Activated T-helper 1 cell treated with anti-CD3 and anti-CD28 coated beads, Interleukin-12 subunit alpha, Interleukin-12 subunit beta, Interleukin-2, Interleukin-4 antibody, amounts not matched to agents 30 ng/mL and 10 ng/mL and 1 ng/mL, durations not matched to agents 14 hours and 24 hours and 36 hours (primary cell): ENCODE results near the gene WASHC2C. TPM values are rescaled to one million over a fixed set of nuclear protein-coding genes. Genes with fewer than 3 reads are reported as not detected.
"Not testable (repeated sequence)": the region's sequence is repeated elsewhere in the genome, so short reads cannot be mapped to it uniquely, and the experiment has no call there.

Experiments
- DNase-seq: peaks from one replicate; pipeline ENCODE4 v3.0.0; 2021; ENCODE audit warnings: low spot score
- H3K27ac Mint-ChIP-seq: one replicate; pipeline ENCODE4 v1.8.0; 2021; ENCODE audit warnings: mild to moderate bottlenecking, mixed read lengths
- H3K27me3 Mint-ChIP-seq: one replicate; pipeline ENCODE4 v1.8.0; 2022; ENCODE audit warnings: mild to moderate bottlenecking, moderate library complexity, mixed read lengths; ENCODE audit not compliant: insufficient read depth
- H3K36me3 Mint-ChIP-seq: one replicate; pipeline ENCODE4 v1.8.0; 2021; ENCODE audit warnings: low read depth, mixed read lengths
- H3K4me1 Mint-ChIP-seq: one replicate; pipeline ENCODE4 v1.8.0; 2021; ENCODE audit warnings: low read depth, mixed read lengths
- H3K4me3 Mint-ChIP-seq: one replicate; pipeline ENCODE4 v1.8.0; 2021; ENCODE audit warnings: mild to moderate bottlenecking, moderate library complexity, mixed read lengths
- H3K9me3 Mint-ChIP-seq: one replicate; pipeline ENCODE4 v1.8.0; 2021; ENCODE audit warnings: mixed read lengths
- intact Hi-C: fragments of 100-400 bp; cut with micrococcal nuclease; formaldehyde crosslinking; loops from one replicate; pipeline ENCODE4 v1.15.1; 2024
- total RNA-seq: library from RNA; stranded (reverse); gene quantifications from 2 replicates; pipeline ENCODE4 v1.2.3, GENCODE V29; 2022

Gene WASHC2C
- total RNA-seq, 1 donor from 2014 or later = 27.2 TPM

DNA sequence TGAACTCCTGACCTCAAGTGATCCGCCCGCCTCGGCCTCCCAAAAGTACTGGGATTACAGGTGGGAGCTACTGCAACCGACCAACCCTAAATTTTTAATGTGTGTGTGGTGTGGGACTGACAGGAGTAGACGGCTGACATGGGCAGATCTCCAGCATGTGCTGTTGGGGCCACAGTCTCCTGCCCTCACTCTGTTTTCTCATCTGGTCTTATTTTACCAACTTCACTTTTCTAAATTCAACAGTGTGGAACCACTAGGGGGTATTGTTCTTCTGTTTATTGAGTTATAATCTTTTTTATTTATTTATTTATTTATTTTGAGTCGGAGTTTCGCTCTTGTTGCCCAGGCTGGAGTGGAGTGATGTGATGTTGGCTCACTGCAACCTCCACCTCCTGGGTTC is 14.9 kb downstream of the WASHC2C start:
- H3K36me3 Mint-ChIP-seq, intact Hi-C loops, H3K9me3 Mint-ChIP-seq, DNase-seq, H3K27ac Mint-ChIP-seq, H3K4me3 Mint-ChIP-seq, H3K27me3 Mint-ChIP-seq, H3K4me1 Mint-ChIP-seq: not testable (repeated sequence)

DNA sequence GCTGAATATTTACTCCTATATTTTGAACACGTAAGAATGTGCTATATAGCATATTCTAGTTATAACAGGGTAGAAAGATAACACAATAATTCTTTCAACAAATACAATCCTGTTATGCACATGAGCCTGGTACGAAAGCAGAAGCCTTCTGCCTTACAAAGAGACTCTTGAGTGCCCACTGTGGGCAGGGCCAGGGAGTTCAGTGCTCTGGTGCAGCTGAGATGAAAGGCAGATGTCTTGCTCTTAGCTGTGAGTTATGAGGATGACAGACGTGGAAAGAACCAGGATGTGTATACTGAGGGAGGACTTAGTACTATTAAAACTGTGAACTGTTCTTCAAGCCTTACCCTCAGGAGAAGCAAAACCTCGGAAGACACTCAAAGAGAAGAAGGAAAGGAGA is 24.1 kb downstream of the WASHC2C start:
- H3K9me3 Mint-ChIP-seq, H3K4me1 Mint-ChIP-seq, H3K27me3 Mint-ChIP-seq, H3K4me3 Mint-ChIP-seq, DNase-seq, intact Hi-C loops, H3K27ac Mint-ChIP-seq, H3K36me3 Mint-ChIP-seq: not testable (repeated sequence)

- H3K27ac Mint-ChIP-seq, H3K27me3 Mint-ChIP-seq, H3K4me3 Mint-ChIP-seq, H3K36me3 Mint-ChIP-seq, H3K4me1 Mint-ChIP-seq, intact Hi-C loops, H3K9me3 Mint-ChIP-seq, DNase-seq: not testable (repeated sequence)
Observed at GRCh38 chr10:45752210-45752609, 25.1 kb downstream of the WASHC2C start.

DNA sequence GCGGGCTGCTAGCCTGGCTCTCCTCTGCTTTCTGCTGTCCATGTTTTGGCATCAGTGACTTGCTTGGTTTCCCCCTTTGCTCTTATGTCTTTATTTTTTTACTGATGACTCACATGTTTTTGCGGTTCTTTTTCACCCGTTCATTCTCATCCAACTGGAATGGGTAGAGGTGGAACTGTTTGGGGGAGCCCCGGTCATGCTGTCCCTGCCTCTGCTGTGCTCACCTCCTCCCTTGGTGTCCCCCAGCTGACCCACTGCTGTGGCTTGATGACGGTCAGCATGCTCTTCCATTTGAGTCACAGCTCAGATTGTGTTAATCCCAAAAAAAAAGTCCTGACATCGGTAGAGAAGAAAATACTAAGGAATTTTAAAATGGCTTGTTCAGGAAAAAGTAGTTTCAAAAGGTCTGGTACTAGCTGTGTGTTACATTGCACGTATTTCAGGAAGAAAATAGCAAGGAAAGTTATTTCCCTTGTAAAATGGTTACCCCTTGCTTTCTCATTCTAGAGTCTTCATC is 27.0 kb downstream of the WASHC2C start:
- H3K9me3 Mint-ChIP-seq, H3K27ac Mint-ChIP-seq, H3K36me3 Mint-ChIP-seq, DNase-seq, intact Hi-C loops, H3K27me3 Mint-ChIP-seq, H3K4me1 Mint-ChIP-seq, H3K4me3 Mint-ChIP-seq: not testable (repeated sequence)

DNA sequence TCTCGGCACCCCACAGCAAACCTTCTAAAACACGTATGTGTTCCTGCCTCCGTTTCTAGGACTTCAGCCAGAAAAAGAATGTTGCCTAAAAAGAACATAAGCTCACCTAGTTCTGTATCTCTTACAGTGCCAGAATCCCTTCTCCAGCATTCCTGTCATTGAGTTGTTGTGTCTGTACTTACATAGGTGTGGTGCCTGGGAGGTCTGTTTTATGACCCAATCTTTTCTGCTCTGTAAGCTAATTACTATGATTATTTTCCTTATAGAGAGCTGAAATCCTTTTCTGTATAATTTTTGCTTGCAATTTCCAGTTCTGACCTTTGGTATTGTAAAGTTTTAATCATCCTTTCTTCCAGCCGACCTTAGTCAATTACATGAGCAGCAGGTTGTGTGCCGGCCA is 28.0 kb downstream of the WASHC2C start:
- H3K27me3 Mint-ChIP-seq, H3K4me3 Mint-ChIP-seq, DNase-seq, H3K36me3 Mint-ChIP-seq, intact Hi-C loops, H3K4me1 Mint-ChIP-seq, H3K27ac Mint-ChIP-seq, H3K9me3 Mint-ChIP-seq: not testable (repeated sequence)

- H3K9me3 Mint-ChIP-seq, H3K27ac Mint-ChIP-seq, intact Hi-C loops, H3K27me3 Mint-ChIP-seq, DNase-seq, H3K4me3 Mint-ChIP-seq, H3K36me3 Mint-ChIP-seq, H3K4me1 Mint-ChIP-seq: not testable (repeated sequence)
Observed at GRCh38 chr10:45756065-45756464, 29.0 kb downstream of the WASHC2C start.

- intact Hi-C loops, DNase-seq, H3K36me3 Mint-ChIP-seq, H3K27ac Mint-ChIP-seq, H3K9me3 Mint-ChIP-seq, H3K4me3 Mint-ChIP-seq, H3K27me3 Mint-ChIP-seq, H3K4me1 Mint-ChIP-seq: not testable (repeated sequence)
Observed at GRCh38 chr10:45757661-45758396, 30.8 kb downstream of the WASHC2C start.

DNA sequence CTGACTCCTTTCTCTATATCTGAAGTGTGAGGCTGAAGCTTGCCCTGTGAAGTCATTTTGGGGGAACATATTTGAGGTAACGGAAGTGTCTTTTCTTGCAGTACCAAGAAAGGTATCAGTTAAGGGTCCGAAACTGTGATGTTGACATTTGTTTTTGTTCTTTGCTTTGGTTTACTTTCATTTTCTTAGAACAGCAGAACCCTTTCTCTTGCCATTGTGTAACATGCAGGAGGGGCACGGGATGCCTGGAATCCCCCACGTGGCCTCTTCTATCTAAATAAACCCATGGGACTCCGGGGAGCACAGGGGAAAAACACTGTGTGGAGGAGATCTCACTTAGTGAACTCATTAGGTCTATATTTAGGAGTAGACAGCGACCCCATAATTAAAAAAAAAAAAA is 34.6 kb downstream of the WASHC2C start:
- H3K27me3 Mint-ChIP-seq, H3K4me3 Mint-ChIP-seq, H3K36me3 Mint-ChIP-seq, DNase-seq, H3K27ac Mint-ChIP-seq, H3K9me3 Mint-ChIP-seq, H3K4me1 Mint-ChIP-seq, intact Hi-C loops: not testable (repeated sequence)

GRCh38 chr10:45763037-45763436 is 36.0 kb downstream of the WASHC2C start:
- H3K9me3 Mint-ChIP-seq, intact Hi-C loops, H3K4me3 Mint-ChIP-seq, DNase-seq, H3K27ac Mint-ChIP-seq, H3K27me3 Mint-ChIP-seq, H3K4me1 Mint-ChIP-seq, H3K36me3 Mint-ChIP-seq: not testable (repeated sequence)

- intact Hi-C loops, H3K9me3 Mint-ChIP-seq, H3K4me1 Mint-ChIP-seq, H3K27me3 Mint-ChIP-seq, H3K4me3 Mint-ChIP-seq, H3K27ac Mint-ChIP-seq, H3K36me3 Mint-ChIP-seq, DNase-seq: not testable (repeated sequence)
Observed at GRCh38 chr10:45768334-45768733, 41.3 kb downstream of the WASHC2C start.

GRCh38 chr10:45771757-45772461 is 44.8 kb downstream of the WASHC2C start:
- H3K9me3 Mint-ChIP-seq, intact Hi-C loops, DNase-seq, H3K4me1 Mint-ChIP-seq, H3K27ac Mint-ChIP-seq, H3K27me3 Mint-ChIP-seq, H3K36me3 Mint-ChIP-seq, H3K4me3 Mint-ChIP-seq: not testable (repeated sequence)

DNA sequence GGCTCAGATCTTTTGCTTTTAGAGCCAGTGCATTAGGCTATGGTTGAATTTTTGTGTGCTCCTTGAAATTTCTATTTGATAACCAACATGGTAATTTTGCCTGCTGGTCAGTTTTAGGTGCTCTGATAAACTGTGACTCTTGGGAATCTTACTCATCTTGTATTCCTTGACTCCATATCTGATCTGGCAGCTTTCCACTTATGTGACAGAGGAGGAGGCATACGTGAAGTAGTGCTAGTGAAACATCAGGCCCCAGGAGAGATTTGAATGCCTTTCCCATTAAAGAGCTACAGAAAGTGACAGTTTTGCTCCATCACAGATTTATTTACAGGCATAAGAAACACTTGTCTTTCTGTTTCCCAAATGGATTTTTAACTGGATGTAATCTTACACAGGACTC is 59.2 kb downstream of the WASHC2C start:
- not testable (repeated sequence) for H3K27me3 Mint-ChIP-seq

DNA sequence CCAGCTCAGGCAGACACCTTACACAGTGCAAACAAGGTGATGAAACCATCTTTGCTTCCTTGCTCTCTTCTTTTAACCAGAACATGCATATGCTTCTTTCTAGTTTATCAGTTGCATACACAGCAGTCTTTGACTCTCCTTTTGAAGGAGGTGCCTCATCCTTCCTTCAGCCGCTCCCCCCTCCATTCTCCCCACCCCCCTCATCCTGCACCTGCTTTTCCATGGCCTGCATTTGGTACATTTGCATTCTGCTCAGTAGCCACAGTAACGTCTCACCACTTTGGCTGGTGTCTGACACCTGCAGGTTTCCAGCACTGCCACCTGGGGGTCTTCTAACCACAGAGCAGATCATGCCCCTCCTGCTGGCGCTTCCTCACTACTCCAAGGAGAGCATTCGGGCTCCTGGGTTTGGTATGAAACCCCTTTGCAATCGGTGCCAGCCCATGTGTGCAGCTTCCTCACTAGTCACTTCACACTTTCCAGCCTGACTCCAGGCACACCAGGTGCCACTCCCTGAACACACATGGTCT is 60.2 kb downstream of the WASHC2C start:
- H3K9me3 Mint-ChIP-seq, H3K27ac Mint-ChIP-seq, H3K4me3 Mint-ChIP-seq, intact Hi-C loops, H3K4me1 Mint-ChIP-seq, H3K27me3 Mint-ChIP-seq, DNase-seq: not testable (repeated sequence)
- peaks cover 22% of the 10 kb centered on the region for H3K36me3 Mint-ChIP-seq

More for the DNA sequence above, 59.2 kb downstream of the WASHC2C start:
- intact Hi-C loops, H3K4me1 Mint-ChIP-seq, DNase-seq, H3K9me3 Mint-ChIP-seq, H3K27ac Mint-ChIP-seq, H3K4me3 Mint-ChIP-seq: not testable (repeated sequence)
- peaks cover 19% of the 10 kb centered on the region for H3K36me3 Mint-ChIP-seq
